ENCODE data around the gene PDCD11.

The PDCD11 gene

GRCh38 chr10:103450201-103450695 lies 53.8 kb downstream of the PDCD11 start:
- no peak for DNase-seq

GRCh38 chr10:103451091-103451813 lies 54.8 kb downstream of the PDCD11 start:
- peak; percentile 54 for DNase-seq

- peak; percentile 69 for DNase-seq
These were observed 55.5 kb downstream of the PDCD11 start, which contains the start of gene CALHM2 for GRCh38 chr10:103451831-103452505. CALHM2 (minus strand) TSS chr10:103452370; CDS start chr10:103449941, 2,429 bp downstream.

- no peak for DNase-seq
These were observed 56.2 kb downstream of the PDCD11 start for GRCh38 chr10:103452506-103453230.

GRCh38 chr10:103454026-103454425 lies 57.6 kb downstream of the PDCD11 start:
- DNase-seq, result no peak

GRCh38 chr10:103455235-103455634 lies 58.8 kb downstream of the PDCD11 start:
- no peak for DNase-seq

- DNase-seq, result no peak
These were observed 59.7 kb downstream of the PDCD11 start for GRCh38 chr10:103456074-103456660.

- no peak for DNase-seq
These were observed 60.8 kb downstream of the PDCD11 start for GRCh38 chr10:103457176-103457712.

GRCh38 chr10:103457896-103458583 lies 61.6 kb downstream of the PDCD11 start:
- DNase-seq, result no peak

GRCh38 chr10:103458720-103459119 lies 62.3 kb downstream of the PDCD11 start, which contains the start of gene CALHM1:
CALHM1 (minus strand) TSS chr10:103458900; CDS start chr10:103458751, 149 bp downstream.
- no peak for DNase-seq

GRCh38 chr10:103459615-103460014 lies 63.2 kb downstream of the PDCD11 start:
- DNase-seq, result no peak

GRCh38 chr10:103463499-103463898 lies 67.1 kb downstream of the PDCD11 start:
- DNase-seq, result peak; percentile 69

GRCh38 chr10:103465411-103466179 lies 69.2 kb downstream of the PDCD11 start:
- DNase-seq, result peak; percentile 87

- no peak for DNase-seq
These were observed 70.3 kb downstream of the PDCD11 start for GRCh38 chr10:103466734-103467133.

GRCh38 chr10:103467406-103467805 lies 71.0 kb downstream of the PDCD11 start:
- no peak for DNase-seq

GRCh38 chr10:103469201-103469600 lies 72.8 kb downstream of the PDCD11 start:
- no peak for DNase-seq

- DNase-seq, result peak; percentile 48
These were observed 74.6 kb downstream of the PDCD11 start for GRCh38 chr10:103470761-103471653.

- DNase-seq, result no peak
These were observed 75.6 kb downstream of the PDCD11 start for GRCh38 chr10:103472005-103472404.

GRCh38 chr10:103473261-103473671 lies 76.8 kb downstream of the PDCD11 start:
- DNase-seq, result no peak

GRCh38 chr10:103474077-103474476 lies 77.7 kb downstream of the PDCD11 start:
- DNase-seq, result no peak

All from suppressor macrophage treated with lipopolysaccharide for 4 hours (primary cell).